ENCODE measurements around the gene PARD3.

Gene PARD3

GRCh38 chr10:34484164-34484563 is 330.9 kb downstream of the PARD3 start:
- Histone ChIP-seq H3K4me1 (no peaks in the 10 kb centered on the region), H3K27me3 (ENCODE audit: low read depth) (no peaks in the 10 kb centered on the region), H3K9me3 (no peaks in the 10 kb centered on the region), H3K4me3 (no peak overlapping the region), H3K36me3 (replicated peaks) (no peaks in the 10 kb centered on the region)
- in situ Hi-C loops (cut with MboI; ENCODE audit: low sequenced_read_pairs) = no loop called here
- DNase-seq (ENCODE audit: low spot score in 2 of 2) = no peak

- H3K27me3 ChIP-seq (ENCODE audit: low read depth) = no peaks in the 10 kb centered on the region
- in situ Hi-C loops (cut with MboI; ENCODE audit: low sequenced_read_pairs) = no loop called here
- no peak overlapping the region for H3K4me3 ChIP-seq
- no peaks in the 10 kb centered on the region for H3K9me3 ChIP-seq
- no peak for DNase-seq (ENCODE audit: low spot score in 2 of 2)
- no peaks in the 10 kb centered on the region; the same call in 1 of the 2 replicates for H3K4me1 ChIP-seq
- H3K36me3 ChIP-seq (replicated peaks) = no peaks in the 10 kb centered on the region
Measured at GRCh38 chr10:34480345-34480744, 334.8 kb downstream of the PARD3 start.

GRCh38 chr10:34479520-34480179 is 335.4 kb downstream of the PARD3 start:
- Histone ChIP-seq H3K36me3 (replicated peaks) (no peaks in the 10 kb centered on the region), H3K4me1 (no peaks in the 10 kb centered on the region; the same call in 1 of the 2 replicates), H3K4me3 (no peak overlapping the region), H3K27me3 (ENCODE audit: low read depth) (no peaks in the 10 kb centered on the region), H3K9me3 (no peaks in the 10 kb centered on the region)
- in situ Hi-C loops (cut with MboI; ENCODE audit: low sequenced_read_pairs) = no loop called here
- no peak for DNase-seq (ENCODE audit: low spot score in 2 of 2)

GRCh38 chr10:34477249-34477648 is 337.8 kb downstream of the PARD3 start:
- H3K36me3 ChIP-seq (replicated peaks) = no peaks in the 10 kb centered on the region
- in situ Hi-C loops (cut with MboI; ENCODE audit: low sequenced_read_pairs) = no loop called here
- no peak overlapping the region for H3K4me3 ChIP-seq
- H3K27me3 ChIP-seq (ENCODE audit: low read depth) = no peaks in the 10 kb centered on the region
- DNase-seq (ENCODE audit: low spot score in 2 of 2) = no peak
- no peaks in the 10 kb centered on the region for H3K9me3 ChIP-seq
- H3K4me1 ChIP-seq = no peaks in the 10 kb centered on the region; the same call in 1 of the 2 replicates

GRCh38 chr10:34476608-34477007 is 338.5 kb downstream of the PARD3 start:
- Histone ChIP-seq H3K27me3 (ENCODE audit: low read depth) (no peaks in the 10 kb centered on the region), H3K9me3 (no peaks in the 10 kb centered on the region), H3K4me1 (no peaks in the 10 kb centered on the region; the same call in 1 of the 2 replicates), H3K4me3 (no peak overlapping the region), H3K36me3 (replicated peaks) (no peaks in the 10 kb centered on the region)
- DNase-seq (ENCODE audit: low spot score in 2 of 2) = no peak
- in situ Hi-C loops (cut with MboI; ENCODE audit: low sequenced_read_pairs) = no loop called here

- DNase-seq (ENCODE audit: low spot score in 2 of 2) = no peak
- Histone ChIP-seq H3K27me3 (ENCODE audit: low read depth) (no peaks in the 10 kb centered on the region), H3K36me3 (replicated peaks) (no peaks in the 10 kb centered on the region), H3K4me1 (no peaks in the 10 kb centered on the region; the same call in 1 of the 2 replicates), H3K9me3 (no peaks in the 10 kb centered on the region), H3K4me3 (no peak overlapping the region)
- in situ Hi-C loops (cut with MboI; ENCODE audit: low sequenced_read_pairs) = no loop called here
Measured at GRCh38 chr10:34475786-34476185, 339.3 kb downstream of the PARD3 start.

- no peaks in the 10 kb centered on the region for H3K36me3 ChIP-seq (replicated peaks)
- no peak overlapping the region for H3K4me3 ChIP-seq
- no peak for DNase-seq (ENCODE audit: low spot score in 2 of 2)
- in situ Hi-C loops (cut with MboI; ENCODE audit: low sequenced_read_pairs) = no loop called here
- no peaks in the 10 kb centered on the region; the same call in 1 of the 2 replicates for H3K4me1 ChIP-seq
- no peaks in the 10 kb centered on the region for H3K9me3 ChIP-seq
- no peaks in the 10 kb centered on the region for H3K27me3 ChIP-seq (ENCODE audit: low read depth)
Measured at GRCh38 chr10:34475274-34475646, 339.8 kb downstream of the PARD3 start.

- DNase-seq (ENCODE audit: low spot score in 2 of 2) = no peak
- Histone ChIP-seq H3K36me3 (replicated peaks) (no peaks in the 10 kb centered on the region), H3K9me3 (no peaks in the 10 kb centered on the region), H3K27me3 (ENCODE audit: low read depth) (no peaks in the 10 kb centered on the region), H3K4me3 (no peak overlapping the region), H3K4me1 (no peaks in the 10 kb centered on the region; the same call in 1 of the 2 replicates)
- in situ Hi-C loops (cut with MboI; ENCODE audit: low sequenced_read_pairs) = no loop called here
Measured at GRCh38 chr10:34474555-34475273, 340.4 kb downstream of the PARD3 start.

GRCh38 chr10:34474009-34474376 is 341.1 kb downstream of the PARD3 start:
- DNase-seq (ENCODE audit: low spot score in 2 of 2) = no peak
- Histone ChIP-seq H3K4me3 (no peak overlapping the region), H3K27me3 (ENCODE audit: low read depth) (no peaks in the 10 kb centered on the region), H3K36me3 (replicated peaks) (no peaks in the 10 kb centered on the region), H3K4me1 (no peaks in the 10 kb centered on the region; the same call in 1 of the 2 replicates), H3K9me3 (no peaks in the 10 kb centered on the region)
- in situ Hi-C loops (cut with MboI; ENCODE audit: low sequenced_read_pairs) = no loop called here

- H3K9me3 ChIP-seq = no peaks in the 10 kb centered on the region
- H3K36me3 ChIP-seq (replicated peaks) = no peaks in the 10 kb centered on the region
- no peak overlapping the region for H3K4me3 ChIP-seq
- no peaks in the 10 kb centered on the region; the same call in 1 of the 2 replicates for H3K4me1 ChIP-seq
- no peak for DNase-seq (ENCODE audit: low spot score in 2 of 2)
- H3K27me3 ChIP-seq (ENCODE audit: low read depth) = no peaks in the 10 kb centered on the region
- in situ Hi-C loops (cut with MboI; ENCODE audit: low sequenced_read_pairs) = no loop called here
Measured at GRCh38 chr10:34473174-34474008, 341.7 kb downstream of the PARD3 start.

- Histone ChIP-seq H3K36me3 (replicated peaks) (no peaks in the 10 kb centered on the region; the same call in 1 of the 2 replicates), H3K9me3 (no peaks in the 10 kb centered on the region), H3K4me1 (no peaks in the 10 kb centered on the region), H3K27me3 (ENCODE audit: low read depth) (no peaks in the 10 kb centered on the region), H3K4me3 (no peak overlapping the region)
- DNase-seq (ENCODE audit: low spot score in 2 of 2) = no peak
- in situ Hi-C loops (cut with MboI; ENCODE audit: low sequenced_read_pairs) = no loop called here
Measured at GRCh38 chr10:34470307-34470706, 344.8 kb downstream of the PARD3 start.

GRCh38 chr10:34469446-34469845 is 345.6 kb downstream of the PARD3 start:
- no peak for DNase-seq (ENCODE audit: low spot score in 2 of 2)

GRCh38 chr10:34467902-34468301 is 347.2 kb downstream of the PARD3 start:
- Histone ChIP-seq H3K36me3 (replicated peaks) (no peaks in the 10 kb centered on the region; the same call in 1 of the 2 replicates), H3K4me1 (no peaks in the 10 kb centered on the region), H3K9me3 (no peaks in the 10 kb centered on the region), H3K27me3 (ENCODE audit: low read depth) (no peaks in the 10 kb centered on the region), H3K4me3 (no peak overlapping the region)
- in situ Hi-C loops (cut with MboI; ENCODE audit: low sequenced_read_pairs) = no loop called here
- no peak for DNase-seq (ENCODE audit: low spot score in 2 of 2)

More at GRCh38 chr10:34469446-34469845, 345.6 kb downstream of the PARD3 start:
- H3K4me1 ChIP-seq = no peaks in the 10 kb centered on the region
- no peaks in the 10 kb centered on the region for H3K27me3 ChIP-seq (ENCODE audit: low read depth)
- H3K9me3 ChIP-seq = no peaks in the 10 kb centered on the region
- no peaks in the 10 kb centered on the region; the same call in 1 of the 2 replicates for H3K36me3 ChIP-seq (replicated peaks)
- no peak overlapping the region for H3K4me3 ChIP-seq
- in situ Hi-C loops (cut with MboI; ENCODE audit: low sequenced_read_pairs) = no loop called here

GRCh38 chr10:34467364-34467763 is 347.7 kb downstream of the PARD3 start:
- Histone ChIP-seq H3K9me3 (no peaks in the 10 kb centered on the region), H3K4me3 (no peak overlapping the region), H3K4me1 (no peaks in the 10 kb centered on the region), H3K27me3 (ENCODE audit: low read depth) (no peaks in the 10 kb centered on the region), H3K36me3 (replicated peaks) (no peaks in the 10 kb centered on the region; the same call in 1 of the 2 replicates)
- no peak for DNase-seq (ENCODE audit: low spot score in 2 of 2)
- in situ Hi-C loops (cut with MboI; ENCODE audit: low sequenced_read_pairs) = no loop called here
